Keratinocyte (primary cell): ENCODE data around the gene ADPRH.

Experiments
- EZH2 ChIP-seq: IDR thresholded peaks from one replicate; pipeline ENCODE4 v1.6.1; 2012; ENCODE audit warnings: inconsistent platforms, mild to moderate bottlenecking, low read length, moderate library complexity
- TF ChIP-seq, protein P1 (sequence below), 3 experiments: IDR thresholded peaks in 1 of 3; conservative IDR thresholded peaks in 1 of 3; optimal IDR thresholded peaks in 1 of 3; 2 replicates in 2 of 3; 3 replicates in 1 of 3; pipeline versions ENCODE3 to v1.5.1; 2011; ENCODE audit warnings: low read length in 3 of 3, mild to moderate bottlenecking in 3 of 3, moderate library complexity in 2 of 3, control low read depth in 1 of 3, inconsistent platforms in 1 of 3; ENCODE audit not compliant: insufficient read depth in 2 of 3; ENCODE audit errors: extremely low read depth in 1 of 3

DNA sequence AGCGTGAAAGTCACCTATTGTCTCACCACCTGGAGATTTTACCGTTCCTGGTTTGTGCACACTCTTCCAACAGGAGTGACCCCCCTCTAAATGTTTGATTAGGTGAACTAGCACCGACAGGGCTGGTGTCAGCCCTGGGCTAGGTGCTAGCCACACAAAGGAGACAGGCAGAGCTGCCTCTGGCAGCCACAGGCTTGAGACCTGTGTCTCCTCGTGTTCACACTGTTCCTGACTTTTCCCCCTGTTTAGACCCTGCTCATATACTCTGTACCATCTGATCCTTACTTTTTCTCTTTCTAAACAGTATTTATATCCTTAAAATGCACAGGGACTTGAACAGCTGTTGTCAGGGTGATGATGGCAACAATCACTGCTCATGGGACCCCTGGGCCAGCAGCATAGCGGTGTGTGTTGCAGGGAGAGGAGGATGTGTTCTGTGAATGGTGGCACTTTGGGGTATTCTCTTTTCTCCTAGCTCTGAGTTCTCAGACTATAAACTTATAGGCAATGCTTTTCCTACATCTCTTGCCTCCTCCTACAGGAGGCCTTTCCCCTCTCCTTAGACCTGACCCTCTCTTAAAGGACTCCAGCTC lies 25.4 kb upstream of the ADPRH start:
- TF ChIP-seq, protein P1, sequence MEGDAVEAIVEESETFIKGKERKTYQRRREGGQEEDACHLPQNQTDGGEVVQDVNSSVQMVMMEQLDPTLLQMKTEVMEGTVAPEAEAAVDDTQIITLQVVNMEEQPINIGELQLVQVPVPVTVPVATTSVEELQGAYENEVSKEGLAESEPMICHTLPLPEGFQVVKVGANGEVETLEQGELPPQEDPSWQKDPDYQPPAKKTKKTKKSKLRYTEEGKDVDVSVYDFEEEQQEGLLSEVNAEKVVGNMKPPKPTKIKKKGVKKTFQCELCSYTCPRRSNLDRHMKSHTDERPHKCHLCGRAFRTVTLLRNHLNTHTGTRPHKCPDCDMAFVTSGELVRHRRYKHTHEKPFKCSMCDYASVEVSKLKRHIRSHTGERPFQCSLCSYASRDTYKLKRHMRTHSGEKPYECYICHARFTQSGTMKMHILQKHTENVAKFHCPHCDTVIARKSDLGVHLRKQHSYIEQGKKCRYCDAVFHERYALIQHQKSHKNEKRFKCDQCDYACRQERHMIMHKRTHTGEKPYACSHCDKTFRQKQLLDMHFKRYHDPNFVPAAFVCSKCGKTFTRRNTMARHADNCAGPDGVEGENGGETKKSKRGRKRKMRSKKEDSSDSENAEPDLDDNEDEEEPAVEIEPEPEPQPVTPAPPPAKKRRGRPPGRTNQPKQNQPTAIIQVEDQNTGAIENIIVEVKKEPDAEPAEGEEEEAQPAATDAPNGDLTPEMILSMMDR (optimal IDR thresholded peaks at IDR 0.05 in 1 of 3, IDR thresholded peaks at IDR 0.05 in 1 of 3, conservative IDR thresholded peaks at IDR 0.05 in 1 of 3; ENCODE audit: extremely low read depth in 1 of 3, insufficient read depth in 2 of 3, low read length in 3 of 3): no peak
- TF ChIP-seq EZH2: no peak
